Neutrophil (primary cell): ENCODE measurements around the gene UPF1.

Source experiments
- H3K27ac ChIP-seq: fragments of 200-600 bp; sonication (generic); 2 replicates; pipeline ENCODE4 v1.5.1; 2016; ENCODE audit warnings: mild to moderate bottlenecking, moderate library complexity
- H3K27me3 ChIP-seq: fragments of 200-600 bp; sonication (generic); 2 replicates; pipeline ENCODE4 v1.6.0; 2016; ENCODE audit warnings: mild to moderate bottlenecking
- H3K36me3 ChIP-seq: fragments of 200-600 bp; sonication (generic); 2 replicates; pipeline ENCODE4 v1.5.1; 2017
- H3K4me1 ChIP-seq, 2 experiments: fragments of 200-600 bp in 1 of 2; sonication (generic) in 1 of 2; 1 replicate in 1 of 2; 2 replicates in 1 of 2; pipeline versions ENCODE4 v1.5.1 to v1.6.1; 2013 to 2016; ENCODE audit warnings: low read depth in 1 of 2, low read length in 1 of 2, mild to moderate bottlenecking in 1 of 2, moderate library complexity in 1 of 2; ENCODE audit not compliant: control insufficient read depth in 1 of 2, insufficient read depth in 1 of 2
- H3K4me3 ChIP-seq, 2 experiments: fragments of 200-600 bp in 1 of 2; sonication (generic) in 1 of 2; 1 replicate in 1 of 2; 2 replicates in 1 of 2; pipeline ENCODE4 v1.5.1; 2013 to 2016; ENCODE audit warnings: low read depth in 1 of 2, low read length in 1 of 2, mild to moderate bottlenecking in 1 of 2, moderate library complexity in 1 of 2
- H3K9me3 ChIP-seq: fragments of 200-600 bp; sonication (generic); 2 replicates; pipeline ENCODE4 v1.5.1; 2016
- TF ChIP-seq, protein P1 (sequence below): fragments of 200-600 bp; sonication (generic); IDR thresholded peaks from 2 replicates; pipeline ENCODE4 v1.5.1; 2016; ENCODE audit warnings: antibody characterized with exemption

Gene UPF1

DNA sequence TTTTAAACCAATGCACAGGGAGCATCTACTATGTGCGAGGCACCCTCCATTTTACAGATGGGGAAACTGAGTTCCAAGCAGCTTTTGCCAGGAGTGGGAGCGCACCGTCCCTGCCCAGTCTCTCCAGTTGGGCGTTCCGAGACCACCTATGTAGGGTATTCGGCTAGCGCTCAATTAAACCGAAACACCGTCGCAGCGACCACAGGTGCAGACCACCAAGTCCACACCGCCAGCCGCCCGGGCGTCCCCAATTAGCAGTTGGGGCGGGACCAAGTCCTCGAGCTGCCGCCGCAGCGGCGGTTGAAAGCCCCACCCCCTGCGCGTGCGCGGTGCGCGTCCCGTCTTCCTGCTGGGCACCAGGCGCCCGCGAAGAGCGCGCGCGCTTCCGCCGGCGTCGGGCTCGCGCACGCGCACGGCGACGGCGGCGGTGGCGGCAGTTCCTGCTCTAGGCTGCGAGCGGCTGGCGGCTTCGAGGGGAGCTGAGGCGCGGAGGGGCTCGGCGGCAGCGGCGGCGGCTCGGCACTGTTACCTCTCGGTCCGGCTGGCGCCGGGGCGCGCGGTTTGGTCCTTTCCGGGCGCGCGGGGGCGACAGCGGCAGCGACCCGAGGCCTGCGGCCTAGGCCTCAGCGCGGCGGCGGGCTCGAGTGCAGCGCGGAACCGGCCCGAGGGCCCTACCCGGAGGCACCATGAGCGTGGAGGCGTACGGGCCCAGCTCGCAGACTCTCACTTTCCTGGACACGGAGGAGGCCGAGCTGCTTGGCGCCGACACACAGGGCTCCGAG, at the start of gene UPF1:
Gene UPF1, plus strand, starts transcription at position 436 of the 782 bp plus-strand sequence. Its CDS starts 251 bp downstream, at position 687.
- Histone ChIP-seq H3K27me3 (peaks cover 38% of the 10 kb centered on the region), H3K27ac (peak within 1 kb of the TSS; percentile 91), H3K36me3 (peaks cover 10% of the 10 kb centered on the region), H3K9me3 (no peaks in the 10 kb centered on the region), H3K4me3 (peak within 1 kb of the TSS; percentile 81 to 90), H3K4me1 (peaks cover 41 to 43% of the 10 kb centered on the region in 2 experiments)
- TF ChIP-seq, protein P1, sequence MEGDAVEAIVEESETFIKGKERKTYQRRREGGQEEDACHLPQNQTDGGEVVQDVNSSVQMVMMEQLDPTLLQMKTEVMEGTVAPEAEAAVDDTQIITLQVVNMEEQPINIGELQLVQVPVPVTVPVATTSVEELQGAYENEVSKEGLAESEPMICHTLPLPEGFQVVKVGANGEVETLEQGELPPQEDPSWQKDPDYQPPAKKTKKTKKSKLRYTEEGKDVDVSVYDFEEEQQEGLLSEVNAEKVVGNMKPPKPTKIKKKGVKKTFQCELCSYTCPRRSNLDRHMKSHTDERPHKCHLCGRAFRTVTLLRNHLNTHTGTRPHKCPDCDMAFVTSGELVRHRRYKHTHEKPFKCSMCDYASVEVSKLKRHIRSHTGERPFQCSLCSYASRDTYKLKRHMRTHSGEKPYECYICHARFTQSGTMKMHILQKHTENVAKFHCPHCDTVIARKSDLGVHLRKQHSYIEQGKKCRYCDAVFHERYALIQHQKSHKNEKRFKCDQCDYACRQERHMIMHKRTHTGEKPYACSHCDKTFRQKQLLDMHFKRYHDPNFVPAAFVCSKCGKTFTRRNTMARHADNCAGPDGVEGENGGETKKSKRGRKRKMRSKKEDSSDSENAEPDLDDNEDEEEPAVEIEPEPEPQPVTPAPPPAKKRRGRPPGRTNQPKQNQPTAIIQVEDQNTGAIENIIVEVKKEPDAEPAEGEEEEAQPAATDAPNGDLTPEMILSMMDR = peak; percentile 73

DNA sequence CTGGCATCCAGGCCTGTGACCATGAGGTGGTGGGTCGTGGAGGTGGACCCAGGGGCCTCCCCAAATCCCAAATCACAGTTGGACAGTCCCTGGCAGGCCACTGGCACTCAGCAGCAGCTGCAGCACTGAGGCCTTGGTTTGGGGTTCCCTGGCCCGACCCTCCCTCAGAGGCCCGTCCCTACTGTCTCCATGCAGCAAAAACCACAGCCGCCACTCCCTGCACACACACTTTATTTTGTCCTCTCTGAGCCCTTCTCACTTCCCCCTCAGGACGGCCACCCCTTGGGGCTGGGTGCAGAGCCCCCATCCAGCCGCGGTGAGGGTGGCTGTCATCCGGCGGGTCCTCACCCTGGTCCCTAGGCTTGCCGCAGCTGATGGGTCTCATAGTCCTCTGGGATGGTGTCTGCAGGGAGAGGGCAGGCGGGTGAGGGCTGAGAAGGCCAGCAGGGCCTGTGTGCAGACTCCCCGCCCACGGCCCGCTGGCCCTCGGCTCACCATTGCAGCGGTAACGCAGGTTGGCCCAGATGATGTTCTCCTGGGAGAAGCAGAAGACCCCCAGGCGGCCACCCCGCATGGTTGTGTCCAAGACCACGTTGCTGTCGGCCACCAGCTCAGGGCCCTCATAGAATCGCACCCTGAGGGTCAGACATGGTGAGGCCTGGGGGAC, 49.1 kb upstream of the UPF1 start:
- TF ChIP-seq, protein P1 = no peak
- H3K4me1 ChIP-seq = peaks cover 5 to 6% of the 10 kb centered on the region in 2 experiments

DNA sequence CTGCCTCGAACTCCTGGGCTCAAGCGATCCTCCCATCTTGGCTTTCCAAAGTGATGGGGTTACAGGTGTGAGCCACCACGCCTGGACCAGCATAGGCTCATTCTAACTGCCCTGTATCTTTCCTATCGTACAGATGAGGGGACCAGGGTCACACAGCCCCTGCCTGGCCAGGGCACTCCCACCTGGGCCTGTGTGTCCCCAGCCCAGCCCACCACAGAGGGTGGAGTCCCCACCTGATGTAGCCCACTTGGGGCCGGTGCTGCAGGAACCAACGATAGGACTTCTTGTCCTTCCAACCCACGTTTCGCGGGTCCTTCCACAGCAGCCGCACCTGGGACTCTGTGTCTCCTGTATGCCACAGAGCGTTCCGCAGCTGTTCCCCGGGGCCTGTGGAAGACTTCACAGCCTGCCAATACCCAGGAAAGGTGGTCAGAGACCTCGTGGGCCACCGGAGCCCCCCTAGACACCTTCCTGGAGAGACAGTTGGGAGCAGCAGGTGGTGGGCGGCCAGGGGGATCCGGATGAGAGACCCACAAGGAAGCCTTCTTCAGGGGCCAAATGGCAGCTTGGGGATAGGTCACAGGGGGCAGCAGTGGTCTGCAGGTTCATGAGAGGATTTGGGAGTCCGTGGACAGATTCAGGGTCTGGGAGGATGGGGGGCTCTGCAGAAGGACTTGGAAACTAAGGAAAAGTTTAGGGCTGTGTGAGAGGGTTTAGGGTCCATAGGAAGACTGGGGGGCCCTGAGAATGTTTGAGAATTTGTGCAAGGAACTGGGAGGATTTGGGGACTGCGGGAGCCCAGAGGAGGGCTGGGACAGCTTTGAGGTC, 47.6 kb upstream of the UPF1 start:
- no peak overlapping the region for H3K4me3 ChIP-seq
- TF ChIP-seq, protein P1 = no peak
- no peak overlapping the region for H3K27ac ChIP-seq
- H3K27me3 ChIP-seq = peaks cover 74% of the 10 kb centered on the region
- H3K4me1 ChIP-seq = peaks cover 6 to 18% of the 10 kb centered on the region in 2 experiments
- H3K9me3 ChIP-seq = no peaks in the 10 kb centered on the region
- H3K36me3 ChIP-seq = no peaks in the 10 kb centered on the region

More for the DNA sequence above, 49.1 kb upstream of the UPF1 start:
- Histone ChIP-seq H3K27me3 (peaks cover 59% of the 10 kb centered on the region), H3K27ac (no peak overlapping the region), H3K36me3 (no peaks in the 10 kb centered on the region), H3K4me3 (no peak overlapping the region), H3K9me3 (no peaks in the 10 kb centered on the region)

DNA sequence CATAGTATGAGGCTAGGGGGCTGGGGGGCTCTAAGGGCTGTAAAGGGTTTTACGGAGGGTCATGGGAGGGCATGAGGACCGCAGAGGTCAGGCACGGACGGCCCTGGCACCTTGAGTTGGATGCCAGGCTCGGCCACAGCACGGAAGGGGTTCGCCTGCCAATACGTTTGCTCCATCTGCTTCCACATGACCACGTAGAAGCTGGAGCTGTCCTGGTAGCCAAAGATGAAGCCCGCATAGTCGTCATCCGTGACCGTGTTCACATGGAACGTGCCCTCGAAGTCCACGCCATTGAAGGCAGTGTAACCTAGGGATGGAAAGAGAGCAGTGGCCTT, 47.0 kb upstream of the UPF1 start:
- no peaks in the 10 kb centered on the region for H3K36me3 ChIP-seq
- no peaks in the 10 kb centered on the region for H3K9me3 ChIP-seq
- no peak overlapping the region for H3K4me3 ChIP-seq
- TF ChIP-seq, protein P1 = no peak
- peaks cover 80% of the 10 kb centered on the region for H3K27me3 ChIP-seq
- peaks cover 6 to 21% of the 10 kb centered on the region in 2 experiments for H3K4me1 ChIP-seq
- no peak overlapping the region for H3K27ac ChIP-seq
